GM18520 (cell line): ENCODE results near the gene RANBP6.
"Not testable (repeated sequence)": the region's sequence is repeated elsewhere in the genome, so short reads cannot be mapped to it uniquely, and the experiment has no call there.

Experiments
- ATAC-seq: cut with Tn5 transposase; IDR thresholded peaks from one replicate; pipeline ENCODE4 v1.9.1; 2021; ENCODE audit not compliant: unreplicated experiment

The RANBP6 gene

DNA sequence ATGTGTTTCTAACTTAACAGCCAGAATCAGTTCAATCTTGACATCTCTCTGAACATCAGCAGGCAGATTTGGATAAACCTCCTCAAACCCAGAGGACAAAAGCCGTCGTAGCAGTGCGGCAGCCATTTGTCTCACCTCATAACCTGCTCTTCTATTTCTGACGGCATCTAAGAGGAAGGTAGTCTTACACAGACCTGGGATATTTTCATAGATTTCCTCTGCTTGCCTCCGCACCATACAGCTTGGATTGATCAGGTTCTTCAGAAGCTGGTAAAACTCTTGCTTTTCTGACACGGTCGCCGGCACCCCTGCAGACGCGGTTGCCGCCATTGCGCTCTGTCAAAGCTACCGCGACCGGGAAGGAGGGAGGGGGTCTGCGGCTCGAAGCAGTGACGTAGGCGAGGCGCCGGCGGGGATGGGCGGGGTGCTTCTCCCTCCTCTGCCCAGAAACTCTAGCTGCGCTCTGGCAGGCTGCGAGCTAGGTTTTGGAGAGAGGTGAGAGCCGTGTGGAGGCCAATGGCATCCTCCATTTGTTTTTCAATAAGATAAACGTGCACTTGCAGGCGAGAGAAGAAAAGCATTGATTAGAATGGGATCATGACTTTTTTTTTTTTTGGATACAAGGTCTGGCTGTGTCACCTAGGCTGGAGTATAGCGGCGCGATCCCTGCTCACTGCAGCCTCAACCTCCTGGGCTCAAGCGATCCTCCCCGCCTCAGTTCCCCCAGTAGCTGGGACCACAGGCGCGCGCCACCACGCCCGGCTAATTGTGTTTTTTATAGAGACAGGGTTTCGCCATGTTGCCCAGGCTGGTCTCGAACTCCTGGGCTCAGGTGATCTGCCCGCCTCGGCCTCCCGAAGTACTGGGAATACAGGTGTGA is at the start of gene RANBP6:
RANBP6 (minus strand) TSS at position 347 of the 880 bp plus-strand sequence; CDS start at position 330, 17 bp downstream.
- ATAC-seq = peak; percentile 85

DNA sequence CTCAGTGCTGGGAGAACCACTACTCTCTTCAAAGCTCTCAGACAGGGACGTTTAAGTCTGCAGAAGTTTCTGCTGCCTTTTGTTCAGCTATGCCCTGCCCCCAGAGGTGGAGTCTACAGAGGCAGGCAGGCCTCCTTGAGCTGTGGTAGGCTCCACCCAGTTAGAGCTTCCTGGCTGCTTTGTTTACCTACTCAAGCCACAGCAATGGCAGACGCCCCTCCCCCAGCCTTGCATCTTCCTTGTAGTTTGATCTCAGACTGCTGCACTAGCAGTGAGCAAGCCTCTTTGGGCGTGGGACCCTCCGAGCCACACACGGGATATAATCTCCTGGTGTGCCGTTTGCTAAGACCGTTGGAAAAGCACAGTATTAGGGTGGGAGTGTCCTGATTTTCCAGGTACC is 47.7 kb upstream of the RANBP6 start:
- ATAC-seq = not testable (repeated sequence)

DNA sequence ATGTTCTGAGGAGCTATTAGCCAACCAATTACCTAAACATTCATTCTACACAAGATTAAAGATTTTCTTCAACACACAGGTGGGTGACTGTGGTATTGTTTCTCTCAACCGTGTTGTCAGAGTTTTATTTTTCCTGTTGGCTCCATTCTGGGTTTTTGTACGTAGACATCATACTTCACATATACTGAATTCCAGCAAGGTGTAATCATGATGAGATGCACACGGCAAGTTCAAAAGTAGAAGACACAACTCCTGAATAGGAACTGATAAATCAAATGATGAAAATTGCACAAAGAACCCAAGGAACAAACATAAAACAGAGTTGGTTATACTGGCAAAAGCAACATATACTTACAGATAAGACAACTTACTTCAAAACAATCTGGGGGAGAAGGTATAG is 40.2 kb upstream of the RANBP6 start:
- ATAC-seq = no peak

- peak; percentile 40 for ATAC-seq
These were observed 39.8 kb upstream of the RANBP6 start for GRCh38 chr9:6055216-6055615.

GRCh38 chr9:6054280-6055099 is 39.1 kb upstream of the RANBP6 start:
- no peak for ATAC-seq

DNA sequence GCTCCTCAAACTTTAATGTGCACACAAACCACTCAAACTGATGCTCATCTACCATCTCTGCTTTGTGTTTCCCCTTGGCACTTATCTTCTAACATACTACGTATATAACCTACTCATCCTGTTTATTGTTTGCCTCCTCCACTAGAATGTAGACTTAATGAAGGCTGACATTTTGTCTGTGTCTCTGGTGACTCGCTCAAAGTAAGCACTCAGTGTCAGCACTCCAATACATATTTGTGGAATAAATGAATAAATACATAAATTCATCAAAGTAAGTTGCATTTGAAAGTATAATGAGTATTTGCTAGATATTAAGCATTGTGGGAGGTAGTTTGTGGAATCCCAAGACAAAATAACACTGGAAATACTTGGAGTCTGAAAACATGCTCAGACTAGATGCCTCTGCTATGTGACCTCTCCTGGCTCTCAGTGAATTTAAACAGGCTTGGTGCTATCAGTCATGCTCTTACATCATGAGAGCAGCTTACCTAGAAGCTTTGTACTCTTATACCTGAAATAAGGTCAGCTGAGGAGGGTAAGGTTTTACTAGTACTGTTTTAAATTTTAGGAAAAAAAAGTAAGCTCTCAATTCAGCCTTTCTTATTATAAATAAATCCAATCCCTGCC is 37.0 kb upstream of the RANBP6 start:
- ATAC-seq = no peak

GRCh38 chr9:6051511-6051950 is 36.1 kb upstream of the RANBP6 start:
- ATAC-seq = peak; percentile 38

GRCh38 chr9:6049798-6050197 is 34.4 kb upstream of the RANBP6 start:
- ATAC-seq = peak; percentile 67

DNA sequence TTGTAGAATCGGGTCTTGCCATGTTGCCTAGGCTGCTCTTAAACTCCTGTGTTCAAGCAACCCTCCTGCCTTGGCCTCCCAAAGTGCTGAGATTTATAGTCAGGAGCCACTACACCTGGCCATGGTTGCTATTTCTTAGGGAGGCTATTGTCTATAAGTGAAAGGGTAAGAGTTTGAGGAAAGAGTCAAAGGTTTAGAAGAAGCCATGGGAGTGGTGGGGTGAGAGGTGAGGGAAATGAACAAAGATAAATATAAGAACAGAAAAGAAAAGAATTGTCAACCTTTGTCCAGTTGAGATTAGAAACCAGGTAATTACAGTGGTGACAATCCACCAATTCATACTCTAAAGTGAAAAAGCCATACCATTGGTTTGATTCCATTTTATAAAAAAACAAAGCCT is 32.6 kb upstream of the RANBP6 start:
- ATAC-seq = no peak

DNA sequence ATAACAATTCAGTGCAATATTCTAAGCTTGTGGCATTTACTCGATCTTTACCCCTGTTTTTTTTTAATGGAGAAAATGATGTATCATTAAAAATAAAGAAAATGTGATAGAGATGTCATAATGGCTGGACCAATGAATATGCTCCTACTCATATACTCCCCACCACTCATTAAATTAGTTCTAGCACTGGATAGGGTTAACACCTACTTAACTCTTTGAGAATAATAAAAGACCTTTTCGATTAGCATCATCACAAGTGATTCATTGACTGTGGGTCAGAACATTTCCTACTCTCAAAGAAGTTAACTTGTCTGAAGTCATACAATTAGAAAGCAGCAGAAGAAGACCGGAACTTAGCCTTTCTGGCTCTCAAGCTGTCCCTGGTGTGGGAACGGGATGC is 31.6 kb upstream of the RANBP6 start:
- no peak for ATAC-seq

GRCh38 chr9:6045364-6045763 is 29.9 kb upstream of the RANBP6 start:
- no peak for ATAC-seq

DNA sequence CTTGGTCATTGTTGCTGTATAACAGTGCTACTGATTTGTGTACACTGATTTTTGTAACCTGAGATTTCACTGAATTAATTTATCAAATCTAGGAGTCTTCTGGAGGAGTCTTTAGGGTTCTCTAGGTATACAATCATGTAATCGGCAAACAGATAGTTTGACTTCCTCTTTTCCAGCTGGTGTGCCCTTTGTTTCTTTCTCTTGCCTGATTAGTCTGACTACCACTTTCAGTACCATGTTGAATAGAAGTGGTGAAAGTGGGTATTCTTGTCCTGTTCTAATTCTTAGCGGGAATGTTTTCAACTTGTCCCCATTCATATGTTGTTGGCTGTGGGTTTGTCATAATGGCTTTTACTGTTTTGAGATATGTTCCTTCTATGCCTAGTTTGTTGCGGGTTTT is 24.7 kb upstream of the RANBP6 start:
- no peak for ATAC-seq

DNA sequence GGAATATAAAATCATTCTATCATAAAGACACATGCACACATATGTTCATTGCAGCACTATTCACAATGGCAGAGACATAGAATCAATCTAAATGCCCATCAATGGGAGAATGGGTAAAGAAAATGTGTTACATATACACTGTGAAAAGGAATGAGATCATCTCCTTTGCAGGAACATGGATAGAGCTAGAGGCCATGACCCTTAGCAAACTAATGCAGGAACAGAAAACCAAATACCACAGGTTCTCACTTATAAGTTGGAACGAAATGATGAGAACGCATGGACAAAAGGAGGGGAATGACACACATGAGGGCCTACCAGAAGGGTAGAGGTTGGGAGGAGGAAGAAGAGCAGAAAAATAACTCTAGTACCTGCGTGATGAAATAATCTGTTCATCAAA is 21.0 kb upstream of the RANBP6 start:
- no peak for ATAC-seq

- no peak for ATAC-seq
These were observed 19.5 kb upstream of the RANBP6 start for GRCh38 chr9:6034954-6035353.

DNA sequence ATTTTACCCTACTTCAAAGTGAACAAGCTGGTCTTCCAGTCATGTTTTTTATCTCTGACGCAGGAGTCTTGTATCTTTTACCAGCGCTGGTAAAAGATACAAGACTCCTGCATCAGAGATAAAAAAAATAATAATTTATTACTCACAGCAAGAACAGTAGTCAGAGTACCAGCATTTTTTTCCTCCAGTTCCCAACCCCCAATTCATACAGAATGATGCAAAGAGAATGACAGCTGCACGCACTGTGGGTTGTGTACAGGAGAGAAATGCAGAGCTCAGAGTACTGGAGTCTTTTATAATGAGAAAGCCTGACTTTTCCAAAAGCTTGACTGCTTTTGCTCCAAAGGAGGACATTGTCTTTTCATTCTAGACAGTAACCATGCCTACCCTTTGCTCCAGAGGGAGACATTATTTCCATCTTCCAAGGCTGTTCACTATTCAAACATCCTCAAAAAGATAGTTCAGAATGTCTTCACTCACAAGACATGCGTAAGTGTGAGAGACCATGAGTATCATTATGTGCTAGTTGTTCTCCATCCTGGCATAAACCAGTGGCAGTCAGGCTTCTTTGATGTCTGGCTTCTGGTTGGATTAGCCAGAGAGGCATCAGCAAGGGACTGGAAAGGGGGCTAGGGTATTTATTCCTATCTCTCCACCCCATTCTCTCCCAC is 14.3 kb upstream of the RANBP6 start:
- no peak for ATAC-seq

DNA sequence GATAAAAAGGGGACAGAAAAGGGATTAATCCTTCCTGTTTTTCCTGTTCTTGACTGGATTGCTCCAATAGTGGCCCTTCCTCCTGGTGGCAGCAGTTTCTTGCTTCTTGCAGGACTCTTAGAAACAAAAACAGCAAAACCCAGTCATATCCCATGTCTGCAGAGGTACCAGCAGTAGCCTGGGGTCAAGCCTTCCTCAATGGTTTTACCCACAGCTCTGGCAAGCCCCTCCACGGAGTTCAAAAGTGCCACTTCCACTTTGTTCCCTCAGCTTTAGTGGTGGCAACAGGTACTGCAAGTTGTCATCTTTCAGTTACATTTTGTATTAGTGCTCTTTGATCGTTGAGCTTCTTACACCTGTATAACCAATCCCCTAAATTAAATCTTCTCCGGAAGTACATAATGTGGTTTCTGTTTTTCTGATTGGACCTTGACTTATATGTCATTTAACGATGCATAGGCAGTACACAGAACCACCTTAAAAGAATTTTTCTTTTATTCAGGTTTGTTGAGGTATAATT is 8.7 kb upstream of the RANBP6 start:
- no peak for ATAC-seq

DNA sequence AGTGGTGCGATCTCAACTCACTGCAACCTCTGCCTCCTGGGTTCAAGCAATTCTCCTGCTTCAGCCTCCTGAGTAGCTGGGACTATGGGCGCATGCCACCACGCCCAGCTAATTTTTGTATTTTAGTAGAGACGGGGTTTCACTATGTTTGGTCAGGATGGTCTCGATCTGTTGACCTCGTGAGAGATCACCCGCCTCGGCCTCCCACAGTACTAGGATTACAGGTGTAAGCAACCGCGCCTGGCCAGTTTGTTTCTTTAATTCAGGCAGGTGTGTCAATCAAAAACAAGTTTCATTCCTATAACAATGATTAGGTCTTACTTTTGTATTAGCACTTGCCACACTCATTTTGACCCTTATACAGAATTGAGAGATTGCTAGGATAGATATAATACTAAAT is 1.6 kb upstream of the RANBP6 start:
- not testable (repeated sequence) for ATAC-seq

- ATAC-seq = no peak
These were observed 654 bp downstream of the RANBP6 start for GRCh38 chr9:6014670-6015270.

DNA sequence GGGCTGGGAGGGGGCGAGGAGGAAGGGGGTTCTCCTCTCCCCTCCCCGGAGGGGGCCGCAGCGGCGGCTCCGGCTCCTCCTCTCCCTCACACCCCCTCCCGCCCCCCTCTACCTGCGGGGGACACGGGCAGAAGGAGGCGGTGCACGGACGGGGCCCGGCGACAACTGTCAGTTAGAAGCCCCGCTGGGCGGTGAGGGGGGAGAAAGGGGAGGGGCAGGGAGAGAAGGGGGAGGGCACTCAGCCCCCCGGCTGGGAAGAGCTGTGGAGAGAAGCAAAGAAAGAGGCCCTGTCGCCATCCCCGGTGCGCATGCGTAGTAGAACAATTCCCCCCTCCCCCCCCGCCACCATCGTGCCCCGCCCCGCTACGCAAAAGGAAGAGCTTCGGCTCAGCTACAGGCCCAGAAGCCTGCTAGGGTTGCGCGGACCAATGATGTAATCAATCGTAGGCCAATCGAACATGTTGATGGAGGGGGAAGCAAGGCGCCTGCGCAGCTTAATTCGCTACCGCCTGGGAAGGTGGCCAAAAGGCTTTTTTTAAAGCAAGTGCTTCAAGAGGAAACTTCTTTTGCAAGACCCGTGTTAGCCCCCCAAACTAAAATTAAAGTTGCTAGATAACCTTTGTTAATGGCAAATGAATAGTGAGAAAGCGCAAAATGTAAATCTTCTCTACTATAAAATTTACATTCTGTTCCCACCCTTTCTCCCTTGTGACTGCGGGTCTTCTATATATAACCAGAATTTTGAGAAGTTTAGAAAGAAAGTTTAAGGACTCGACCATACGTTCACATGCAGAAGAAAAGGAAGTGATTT is 7.0 kb downstream of the RANBP6 start:
- peak; percentile 56 for ATAC-seq
